GM12874 (cell line): ENCODE measurements around the gene B4GALT1.

Experiments used
- CTCF ChIP-seq: IDR thresholded peaks from 2 replicates; pipeline ENCODE4 v1.5.1; 2011; ENCODE audit warnings: low read depth, mild to moderate bottlenecking, control low read depth, low read length, moderate library complexity; ENCODE audit not compliant: insufficient read depth

Gene B4GALT1

GRCh38 chr9:33131790-33132772, 35.1 kb downstream of the B4GALT1 start:
- TF ChIP-seq CTCF = no peak

GRCh38 chr9:33130961-33131789, 36.0 kb downstream of the B4GALT1 start:
- no peak for TF ChIP-seq CTCF

DNA sequence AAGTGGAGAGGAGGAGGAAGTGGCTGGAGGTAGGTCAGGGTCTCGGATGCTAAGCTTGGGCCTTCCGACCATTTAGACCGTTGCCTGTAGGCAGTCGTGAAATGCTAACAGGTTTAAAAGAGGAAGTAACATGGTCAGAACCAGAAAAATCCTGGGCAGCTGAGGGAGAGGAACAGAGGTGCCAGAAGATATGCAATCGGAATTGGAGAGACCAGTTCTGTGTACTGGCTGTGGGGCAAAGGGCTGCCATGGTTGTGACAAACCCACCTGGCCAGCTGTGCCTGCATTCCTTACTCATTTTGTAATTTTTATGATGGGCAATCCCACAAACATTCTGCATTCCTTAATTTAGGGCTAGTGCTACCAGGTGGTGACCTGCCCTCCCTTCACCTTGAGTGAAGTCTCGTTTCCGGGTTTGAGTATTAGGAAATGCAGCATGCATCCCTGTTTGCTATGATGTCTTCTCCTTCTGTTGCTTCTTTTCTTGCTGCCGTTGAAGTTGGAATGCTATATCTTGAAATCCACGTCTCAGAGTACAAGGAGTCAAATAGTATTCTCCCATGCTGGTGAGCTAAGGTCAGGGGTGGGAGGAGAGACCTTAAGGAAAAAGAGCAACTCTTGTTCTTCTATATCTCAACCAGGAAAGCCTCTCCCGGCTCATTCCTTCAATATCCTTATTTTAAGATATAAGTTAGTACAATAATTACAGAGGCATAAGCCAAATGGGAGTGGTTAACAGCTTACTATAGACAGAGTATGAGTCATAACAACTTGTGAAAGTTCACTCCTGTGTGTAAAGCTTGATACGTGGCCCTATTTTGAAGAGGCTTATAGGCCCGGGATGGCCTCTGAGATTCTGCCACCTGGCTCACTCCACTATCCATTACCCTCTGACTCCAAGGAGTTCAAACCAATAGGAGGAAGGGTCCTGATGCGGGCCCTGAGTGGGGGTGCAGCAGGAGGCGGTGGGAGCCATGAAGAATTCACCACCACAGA, 37.0 kb downstream of the B4GALT1 start:
- TF ChIP-seq CTCF = no peak

DNA sequence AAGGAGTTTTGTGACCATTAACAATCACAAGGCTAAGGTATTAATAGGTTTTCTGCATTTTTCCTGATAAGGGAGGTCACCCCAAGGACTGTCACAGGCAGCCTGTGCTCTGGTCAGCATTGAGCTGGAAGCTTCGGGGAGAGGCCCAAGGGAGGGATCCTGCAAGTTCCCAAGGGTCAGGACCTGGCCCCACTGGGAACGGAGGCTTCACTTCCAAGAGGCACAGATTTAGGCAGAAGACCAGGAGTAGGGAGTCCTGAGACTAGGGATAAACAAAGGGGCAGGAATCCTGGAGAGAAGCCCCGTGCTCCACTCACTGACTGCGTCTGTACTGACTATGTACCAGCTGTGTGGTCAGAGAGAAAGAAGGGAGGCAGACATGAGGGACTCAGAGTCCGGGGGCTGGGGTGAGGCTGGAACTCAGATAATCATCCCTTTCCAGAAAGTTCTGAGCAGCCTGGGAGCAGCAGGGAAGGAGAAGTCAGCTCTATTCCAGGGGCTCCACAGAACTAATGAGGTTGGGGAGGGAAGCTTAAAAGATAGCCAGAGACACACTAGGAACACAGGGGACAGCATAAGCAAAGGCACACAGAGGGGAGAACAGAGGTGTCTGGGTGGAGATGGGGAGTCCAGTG, 37.8 kb downstream of the B4GALT1 start:
- no peak for TF ChIP-seq CTCF

DNA sequence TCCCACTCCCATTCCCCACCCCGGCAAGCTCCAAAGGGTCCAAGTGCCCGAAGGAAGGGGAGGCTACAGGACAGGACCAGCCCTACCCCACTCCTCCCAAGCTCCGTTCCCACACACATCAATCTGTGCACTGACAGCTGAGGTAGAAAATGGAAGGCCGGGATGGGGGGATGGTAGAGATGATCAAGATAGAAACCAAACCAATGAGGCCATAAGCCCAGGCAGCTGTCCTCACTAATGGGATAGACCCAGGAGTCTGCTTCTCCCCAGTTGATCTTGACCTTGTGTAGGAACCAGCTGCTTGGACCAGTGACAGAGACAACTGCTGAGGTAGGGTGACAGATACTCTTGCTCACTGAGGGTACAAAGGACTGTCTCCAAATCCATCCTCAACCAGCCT, 38.6 kb downstream of the B4GALT1 start:
- no peak for TF ChIP-seq CTCF

- no peak for TF ChIP-seq CTCF
Measured at GRCh38 chr9:33127881-33128280, 39.3 kb downstream of the B4GALT1 start.
